IPS-15b (cell line): ENCODE measurements around the gene CRYBB3.

Source experiments
- H3K27me3 ChIP-seq: one replicate; pipeline ENCODE4 v1.6.1; 2013; ENCODE audit warnings: low read length; ENCODE audit not compliant: control insufficient read depth, insufficient read depth
- H3K36me3 ChIP-seq: one replicate; pipeline ENCODE4 v1.6.1; 2013; ENCODE audit warnings: low read length; ENCODE audit not compliant: control insufficient read depth, insufficient read depth
- H3K4me1 ChIP-seq: one replicate; pipeline ENCODE4 v1.6.1; 2013; ENCODE audit warnings: mild to moderate bottlenecking, low read length; ENCODE audit not compliant: control insufficient read depth, insufficient read depth
- H3K4me3 ChIP-seq: one replicate; pipeline ENCODE4 v1.5.1; 2013; ENCODE audit warnings: low read depth, low read length
- H3K9ac ChIP-seq: one replicate; pipeline ENCODE4 v1.6.1; 2013; ENCODE audit warnings: low read depth, mild to moderate bottlenecking, low read length
- H3K9me3 ChIP-seq: one replicate; pipeline ENCODE4 v1.6.1; 2013; ENCODE audit warnings: mild to moderate bottlenecking, low read length; ENCODE audit not compliant: control insufficient read depth, insufficient read depth

CRYBB3 gene

DNA sequence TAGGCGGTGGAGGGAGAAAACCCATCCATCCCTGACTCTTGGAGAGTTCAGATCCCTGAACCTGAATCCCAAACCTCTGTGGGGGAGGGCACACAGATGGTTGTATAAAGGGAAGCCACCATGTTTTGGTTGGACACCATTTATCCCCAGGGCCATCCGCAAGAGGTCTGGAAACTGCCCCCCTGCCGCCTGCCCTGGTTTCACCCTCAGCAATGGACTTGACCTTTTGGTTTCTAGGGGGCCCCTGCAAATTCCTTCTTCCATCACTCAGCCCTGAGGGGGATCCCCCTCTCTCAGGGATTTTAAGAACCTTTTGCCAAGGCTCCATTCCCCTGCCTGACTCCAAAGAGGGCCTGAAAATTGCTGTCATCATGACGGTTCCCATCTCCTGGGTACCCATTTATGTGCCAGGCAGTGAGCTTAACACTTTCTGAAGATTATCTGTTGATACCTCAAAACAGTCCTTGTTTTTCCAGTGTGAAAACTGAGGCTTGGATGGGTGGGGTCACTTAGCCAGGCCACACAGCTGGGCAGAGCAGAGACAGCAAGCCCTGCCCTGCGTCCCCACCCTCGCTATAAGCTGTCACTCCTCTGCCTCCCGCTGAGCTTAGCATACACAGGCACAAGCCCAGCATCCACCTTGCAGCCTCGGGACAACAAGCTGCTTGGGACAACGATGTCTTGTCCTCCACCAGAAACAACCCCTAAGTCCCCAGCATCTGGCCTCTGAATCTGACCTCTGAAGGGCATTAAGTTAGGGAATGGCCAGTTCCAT is 33.2 kb upstream of the CRYBB3 start:
- no peaks in the 10 kb centered on the region for H3K36me3 ChIP-seq
- no peaks in the 10 kb centered on the region for H3K27me3 ChIP-seq
- H3K4me1 ChIP-seq = peaks cover 5% of the 10 kb centered on the region
- H3K9me3 ChIP-seq = no peaks in the 10 kb centered on the region
- H3K9ac ChIP-seq = no peak overlapping the region
- H3K4me3 ChIP-seq = no peak overlapping the region

- no peaks in the 10 kb centered on the region for H3K27me3 ChIP-seq
- no peak overlapping the region for H3K4me3 ChIP-seq
- no peaks in the 10 kb centered on the region for H3K9me3 ChIP-seq
- no peak overlapping the region for H3K9ac ChIP-seq
- H3K4me1 ChIP-seq = peaks cover 5% of the 10 kb centered on the region
- no peaks in the 10 kb centered on the region for H3K36me3 ChIP-seq
These were observed 32.6 kb upstream of the CRYBB3 start for GRCh38 chr22:25167082-25167481.

DNA sequence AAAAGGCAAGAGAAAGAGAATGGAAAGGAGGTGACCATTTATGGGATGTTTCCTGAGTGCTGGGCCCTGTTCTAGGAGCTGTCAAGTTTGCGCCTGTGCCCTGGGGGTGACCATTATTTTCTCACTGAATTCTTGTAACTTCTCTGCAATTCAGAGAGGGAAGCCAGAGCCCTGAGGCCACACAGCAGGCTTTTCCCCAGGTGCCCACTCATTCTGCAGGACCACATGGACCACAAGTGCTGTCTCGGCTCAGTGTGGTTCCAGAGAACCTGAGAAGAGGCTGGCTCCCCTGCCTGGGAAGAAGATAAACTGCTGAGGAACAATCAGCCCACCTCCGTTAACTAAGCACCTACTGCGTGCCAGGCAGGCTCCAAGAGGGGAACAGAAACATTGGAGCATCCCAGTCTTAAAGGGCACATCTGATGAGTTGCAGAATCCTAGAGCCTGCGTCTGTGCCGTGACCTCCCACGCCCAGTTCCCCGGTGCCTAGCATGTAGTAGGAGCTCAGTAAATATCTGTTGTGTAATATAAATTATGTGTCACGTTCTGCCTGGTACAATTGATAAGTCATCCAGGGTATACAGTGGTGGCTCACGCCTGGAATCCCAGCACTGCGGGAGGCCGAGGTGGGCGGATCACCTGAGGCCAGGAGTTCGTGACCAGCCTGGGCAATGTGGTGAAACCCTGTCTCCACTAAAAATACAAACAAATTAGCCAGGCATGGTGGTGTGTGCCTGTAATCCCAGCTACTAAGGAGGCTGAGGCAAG is 31.6 kb upstream of the CRYBB3 start:
- Histone ChIP-seq H3K27me3 (no peaks in the 10 kb centered on the region), H3K9me3 (no peaks in the 10 kb centered on the region), H3K4me1 (peaks cover 5% of the 10 kb centered on the region), H3K4me3 (no peak overlapping the region), H3K9ac (no peak overlapping the region), H3K36me3 (no peaks in the 10 kb centered on the region)

GRCh38 chr22:25169278-25170031 is 30.2 kb upstream of the CRYBB3 start:
- H3K27me3 ChIP-seq = no peaks in the 10 kb centered on the region
- H3K4me3 ChIP-seq = no peak overlapping the region
- peaks cover 5% of the 10 kb centered on the region for H3K4me1 ChIP-seq
- H3K36me3 ChIP-seq = no peaks in the 10 kb centered on the region
- no peak overlapping the region for H3K9ac ChIP-seq
- no peaks in the 10 kb centered on the region for H3K9me3 ChIP-seq

- Histone ChIP-seq H3K27me3 (no peaks in the 10 kb centered on the region), H3K9ac (no peak overlapping the region), H3K4me1 (peaks cover 5% of the 10 kb centered on the region), H3K9me3 (no peaks in the 10 kb centered on the region), H3K4me3 (no peak overlapping the region), H3K36me3 (no peaks in the 10 kb centered on the region)
These were observed 29.2 kb upstream of the CRYBB3 start for GRCh38 chr22:25170426-25170980.

- no peaks in the 10 kb centered on the region for H3K9me3 ChIP-seq
- H3K4me3 ChIP-seq = no peak overlapping the region
- H3K4me1 ChIP-seq = no peaks in the 10 kb centered on the region
- no peak overlapping the region for H3K9ac ChIP-seq
- no peaks in the 10 kb centered on the region for H3K36me3 ChIP-seq
- no peaks in the 10 kb centered on the region for H3K27me3 ChIP-seq
These were observed 27.5 kb upstream of the CRYBB3 start for GRCh38 chr22:25172153-25172552.

GRCh38 chr22:25174156-25174887 is 25.3 kb upstream of the CRYBB3 start:
- Histone ChIP-seq H3K4me1 (no peaks in the 10 kb centered on the region), H3K4me3 (no peak overlapping the region), H3K27me3 (no peaks in the 10 kb centered on the region), H3K9me3 (no peaks in the 10 kb centered on the region), H3K36me3 (no peaks in the 10 kb centered on the region), H3K9ac (no peak overlapping the region)

DNA sequence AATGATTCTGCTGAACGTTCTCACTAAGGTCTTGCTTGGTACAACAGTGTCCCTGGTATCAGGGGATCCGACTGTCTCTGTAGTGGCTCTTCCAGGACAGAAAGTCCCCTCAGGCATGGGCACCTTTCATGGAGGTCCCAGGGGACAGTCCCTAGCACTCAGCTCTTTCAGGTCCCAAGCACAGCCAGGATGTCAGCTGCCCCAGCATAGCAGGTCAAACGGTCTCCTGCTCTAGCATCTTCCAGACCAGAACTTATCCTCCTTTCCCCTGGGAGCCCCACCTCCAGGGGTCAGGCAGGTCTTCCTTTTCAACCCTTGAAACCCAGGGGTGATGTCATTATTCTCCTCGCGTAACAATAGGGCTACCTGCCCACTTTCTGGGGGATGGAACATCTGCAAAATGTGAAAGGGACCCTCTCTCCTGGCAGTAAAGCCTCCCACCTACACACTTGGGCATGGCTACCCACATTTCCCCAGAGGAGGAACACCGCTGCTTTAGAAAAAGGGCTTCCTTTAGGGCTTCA is 24.7 kb upstream of the CRYBB3 start:
- Histone ChIP-seq H3K9ac (no peak overlapping the region), H3K4me1 (no peaks in the 10 kb centered on the region), H3K36me3 (no peaks in the 10 kb centered on the region), H3K27me3 (no peaks in the 10 kb centered on the region), H3K9me3 (no peaks in the 10 kb centered on the region), H3K4me3 (no peak overlapping the region)

DNA sequence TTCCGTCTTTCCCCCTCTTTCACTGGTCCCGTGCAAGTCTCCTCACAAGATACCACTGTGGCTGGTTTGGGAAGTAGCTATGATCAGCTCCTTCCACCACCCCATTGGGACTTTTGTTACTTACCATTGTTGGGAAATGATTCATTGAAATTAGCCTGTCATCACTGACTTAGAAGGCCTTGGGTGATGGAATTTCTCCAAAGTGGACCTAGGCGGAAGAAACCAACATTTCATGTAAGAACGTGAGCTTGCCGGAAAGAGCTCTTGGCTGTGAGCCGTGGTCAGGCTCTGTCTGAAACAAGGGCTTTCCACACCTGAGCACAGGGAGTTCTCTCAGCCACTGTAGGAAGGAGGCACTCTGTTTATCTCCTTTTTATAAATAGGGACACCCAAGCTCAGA is 23.5 kb upstream of the CRYBB3 start:
- no peaks in the 10 kb centered on the region for H3K27me3 ChIP-seq
- no peaks in the 10 kb centered on the region for H3K9me3 ChIP-seq
- no peak overlapping the region for H3K4me3 ChIP-seq
- no peaks in the 10 kb centered on the region for H3K4me1 ChIP-seq
- no peak overlapping the region for H3K9ac ChIP-seq
- peaks cover 2% of the 10 kb centered on the region for H3K36me3 ChIP-seq

DNA sequence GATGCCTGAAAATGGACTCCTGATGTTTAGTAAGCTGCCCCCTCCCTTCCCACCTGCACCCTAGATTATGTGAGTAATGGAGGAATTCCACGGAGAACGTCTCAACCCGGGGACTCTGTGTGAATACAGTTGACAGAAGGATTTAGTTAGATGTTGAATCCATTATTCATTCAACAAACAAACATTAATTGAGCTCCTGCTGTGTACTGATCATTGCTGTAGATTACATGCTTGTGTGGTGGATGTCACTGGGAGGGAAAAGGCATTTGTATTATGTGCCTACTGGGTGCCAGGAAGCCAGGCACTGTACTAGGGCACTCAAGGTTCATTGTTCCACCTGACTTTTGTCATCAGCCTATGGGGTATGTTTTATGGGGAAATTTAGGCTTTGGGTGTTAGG is 22.9 kb upstream of the CRYBB3 start:
- H3K9ac ChIP-seq = no peak overlapping the region
- H3K9me3 ChIP-seq = no peaks in the 10 kb centered on the region

DNA sequence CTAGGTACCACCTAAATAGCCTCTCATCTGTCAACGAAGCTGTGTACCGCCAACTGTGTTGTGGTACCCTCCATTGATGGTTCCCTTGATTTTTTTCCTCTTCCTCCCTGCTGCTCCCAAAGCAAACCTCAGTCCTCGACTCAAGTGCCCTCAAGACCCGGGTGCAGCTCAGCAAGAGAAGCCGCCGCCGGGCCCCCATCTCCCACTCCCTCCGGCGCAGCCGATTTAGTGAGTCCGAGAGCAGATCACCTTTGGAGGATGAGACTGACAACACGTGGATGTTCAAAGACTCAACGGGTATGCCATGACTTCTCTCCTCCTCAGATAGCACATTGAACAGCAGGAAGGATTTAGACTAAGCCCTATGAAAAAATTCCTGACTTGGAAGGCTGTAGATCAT is 22.4 kb upstream of the CRYBB3 start:
- no peaks in the 10 kb centered on the region for H3K27me3 ChIP-seq
- H3K36me3 ChIP-seq = peaks cover 2% of the 10 kb centered on the region
- no peaks in the 10 kb centered on the region for H3K9me3 ChIP-seq
- no peaks in the 10 kb centered on the region for H3K4me1 ChIP-seq
- H3K9ac ChIP-seq = no peak overlapping the region
- H3K4me3 ChIP-seq = no peak overlapping the region

More for the DNA sequence above, 22.9 kb upstream of the CRYBB3 start:
- no peak overlapping the region for H3K4me3 ChIP-seq
- H3K27me3 ChIP-seq = no peaks in the 10 kb centered on the region
- no peaks in the 10 kb centered on the region for H3K4me1 ChIP-seq
- peaks cover 2% of the 10 kb centered on the region for H3K36me3 ChIP-seq
